HEK293 (cell line): ENCODE data around the gene S100A16.

Source experiments
- CTCF ChIA-PET: fragments of 350-600 bp; formaldehyde crosslinking; extraction: SDS; loops from one replicate; lab custom pipeline; 2021; ENCODE audit warnings: antibody characterized with exemption; lab: Yijun Ruan, JAX
- POLR2A ChIA-PET: fragments of 300-600 bp; formaldehyde crosslinking; extraction: SDS; loops from one replicate; lab custom pipeline; 2020; ENCODE audit warnings: antibody characterized with exemption, inconsistent platforms; lab: Yijun Ruan, JAX
- H3K27ac ChIP-seq: fragments of 200-500 bp; sonication (Bioruptor generic); 2 replicates; pipeline ENCODE4 v1.5.1; 2014; ENCODE audit warnings: low read depth, low read length, control low read depth, inconsistent platforms; ENCODE audit errors: extremely low read depth
- H3K36me3 ChIP-seq, 2 experiments: fragments of 200-500 bp in 1 of 2; sonication (Bioruptor generic) in 1 of 2; 1 replicate in 1 of 2; 2 replicates in 1 of 2; pipeline ENCODE4 v1.5.1; 2014 to 2017; ENCODE audit warnings: inconsistent platforms in 2 of 2, low read length in 2 of 2; ENCODE audit not compliant: control insufficient read depth in 2 of 2, insufficient read depth in 1 of 2
- H3K4me1 ChIP-seq: fragments of 200-500 bp; sonication (Bioruptor generic); 2 replicates; pipeline ENCODE4 v1.5.1; 2014; ENCODE audit warnings: mild to moderate bottlenecking, low read length, inconsistent platforms; ENCODE audit not compliant: control insufficient read depth, insufficient read depth
- H3K4me3 ChIP-seq: 2 replicates; pipeline ENCODE4 v1.5.1; 2011; ENCODE audit warnings: low read depth, mild to moderate bottlenecking, control low read depth, low read length, moderate library complexity
- H3K9me3 ChIP-seq: fragments of 200-500 bp; sonication (Bioruptor generic); 2 replicates; pipeline ENCODE4 v1.5.1; 2014; ENCODE audit warnings: low read depth, low read length, inconsistent platforms; ENCODE audit not compliant: control insufficient read depth, insufficient read depth
- BCL11A ChIP-seq: fragments of 450-650 bp; formaldehyde crosslinking; IDR thresholded peaks from 2 replicates; pipeline ENCODE4 v1.5.1; 2016; ENCODE audit warnings: low read depth, missing biosample characterization, missing genetic modification characterization
- EGR2 ChIP-seq: fragments of 450-650 bp; formaldehyde crosslinking; IDR thresholded peaks from 2 replicates; pipeline ENCODE4 v1.5.1; 2016; ENCODE audit warnings: low read depth, missing biosample characterization, missing genetic modification characterization
- GLI4 ChIP-seq: fragments of 450-650 bp; formaldehyde crosslinking; IDR thresholded peaks from 2 replicates; pipeline ENCODE4 v1.5.1; 2016; ENCODE audit warnings: missing biosample characterization, missing genetic modification characterization
- HOXC10 ChIP-seq: sonication (generic); formaldehyde crosslinking; IDR thresholded peaks from 2 replicates; pipeline ENCODE4 v1.8.1; 2023; ENCODE audit warnings: mild to moderate bottlenecking, missing genetic modification reagents
- SCRT1 ChIP-seq: fragments of 450-650 bp; formaldehyde crosslinking; IDR thresholded peaks from 2 replicates; pipeline ENCODE4 v1.5.1; 2016; ENCODE audit warnings: missing biosample characterization, missing genetic modification characterization, borderline replicate concordance
- SP3 ChIP-seq: fragments of 450-650 bp; formaldehyde crosslinking; IDR thresholded peaks from 2 replicates; pipeline ENCODE4 v1.5.1; 2016; ENCODE audit warnings: missing biosample characterization, missing genetic modification characterization
- YY1 ChIP-seq: fragments of 450-650 bp; formaldehyde crosslinking; IDR thresholded peaks from 2 replicates; pipeline ENCODE4 v1.5.1; 2018; ENCODE audit warnings: missing biosample characterization, missing genetic modification characterization
- ZBTB1 ChIP-seq: fragments of 450-650 bp; formaldehyde crosslinking; IDR thresholded peaks from 2 replicates; pipeline ENCODE4 v1.5.1; 2016; ENCODE audit warnings: missing biosample characterization, missing genetic modification characterization
- ZBTB17 ChIP-seq: fragments of 450-650 bp; formaldehyde crosslinking; IDR thresholded peaks from 2 replicates; pipeline ENCODE4 v1.5.1; 2016; ENCODE audit warnings: missing biosample characterization, missing genetic modification characterization
- ZBTB21 ChIP-seq: fragments of 450-650 bp; formaldehyde crosslinking; IDR thresholded peaks from 2 replicates; pipeline ENCODE4 v1.5.1; 2017; ENCODE audit warnings: missing biosample characterization, missing genetic modification characterization
- ZFHX2 ChIP-seq: fragments of 450-650 bp; formaldehyde crosslinking; conservative IDR thresholded peaks from 2 replicates; pipeline ENCODE4 v1.5.1; 2016; ENCODE audit warnings: missing biosample characterization, missing genetic modification characterization
- ZNF140 ChIP-seq: fragments of 450-650 bp; formaldehyde crosslinking; IDR thresholded peaks from 2 replicates; pipeline ENCODE4 v1.5.1; 2016; ENCODE audit warnings: missing biosample characterization, missing genetic modification characterization
- ZNF157 ChIP-seq: fragments of 450-650 bp; formaldehyde crosslinking; IDR thresholded peaks from 2 replicates; pipeline ENCODE4 v1.5.1; 2016; ENCODE audit warnings: missing biosample characterization, missing genetic modification characterization
- ZNF175 ChIP-seq: fragments of 450-650 bp; formaldehyde crosslinking; IDR thresholded peaks from 2 replicates; pipeline ENCODE4 v1.5.1; 2016; ENCODE audit warnings: missing biosample characterization, missing genetic modification characterization
- ZNF19 ChIP-seq: fragments of 450-650 bp; formaldehyde crosslinking; IDR thresholded peaks from 2 replicates; pipeline ENCODE4; 2016; ENCODE audit warnings: missing biosample characterization, missing genetic modification characterization, low read depth
- ZNF23 ChIP-seq: fragments of 450-650 bp; formaldehyde crosslinking; IDR thresholded peaks from 2 replicates; pipeline ENCODE4 v1.5.1; 2016; ENCODE audit warnings: missing biosample characterization, missing genetic modification characterization, borderline replicate concordance
- ZNF302 ChIP-seq: fragments of 450-650 bp; formaldehyde crosslinking; IDR thresholded peaks from 2 replicates; pipeline ENCODE4 v1.5.1; 2016; ENCODE audit warnings: missing biosample characterization, missing genetic modification characterization, low read depth
- ZNF311 ChIP-seq: fragments of 450-650 bp; formaldehyde crosslinking; IDR thresholded peaks from 2 replicates; pipeline ENCODE4 v1.5.1; 2017; ENCODE audit warnings: missing biosample characterization, missing genetic modification characterization, borderline replicate concordance
- ZNF341 ChIP-seq: fragments of 450-650 bp; formaldehyde crosslinking; IDR thresholded peaks from 2 replicates; pipeline ENCODE4; 2016; ENCODE audit warnings: low read depth, missing biosample characterization, missing genetic modification characterization
- ZNF404 ChIP-seq: fragments of 450-650 bp; formaldehyde crosslinking; IDR thresholded peaks from 2 replicates; pipeline ENCODE4 v1.5.1; 2017; ENCODE audit warnings: missing biosample characterization, missing genetic modification characterization
- ZNF426 ChIP-seq: fragments of 450-650 bp; formaldehyde crosslinking; IDR thresholded peaks from 2 replicates; pipeline ENCODE4 v1.5.1; 2017; ENCODE audit warnings: missing biosample characterization, missing genetic modification characterization, mild to moderate bottlenecking, inconsistent platforms, moderate library complexity
- ZNF433 ChIP-seq: fragments of 450-650 bp; formaldehyde crosslinking; IDR thresholded peaks from 2 replicates; pipeline ENCODE4 v1.5.1; 2016; ENCODE audit warnings: missing biosample characterization, missing genetic modification characterization, low read depth
- ZNF514 ChIP-seq: fragments of 450-650 bp; formaldehyde crosslinking; IDR thresholded peaks from 2 replicates; pipeline ENCODE4 v1.5.1; 2016; ENCODE audit warnings: missing biosample characterization, missing genetic modification characterization
- ZNF530 ChIP-seq: fragments of 450-650 bp; formaldehyde crosslinking; IDR thresholded peaks from 2 replicates; pipeline ENCODE4 v1.5.1; 2016; ENCODE audit warnings: low read depth, missing biosample characterization, missing genetic modification characterization
- ZNF585B ChIP-seq: fragments of 450-650 bp; formaldehyde crosslinking; IDR thresholded peaks from 2 replicates; pipeline ENCODE4 v1.5.1; 2016; ENCODE audit warnings: missing biosample characterization, missing genetic modification characterization
- ZNF629 ChIP-seq: fragments of 450-650 bp; formaldehyde crosslinking; IDR thresholded peaks from 2 replicates; pipeline ENCODE4 v1.5.1; 2017; ENCODE audit warnings: missing biosample characterization, missing genetic modification characterization
- ZNF670 ChIP-seq: fragments of 450-650 bp; formaldehyde crosslinking; IDR thresholded peaks from 2 replicates; pipeline ENCODE4 v1.5.1; 2016; ENCODE audit warnings: missing biosample characterization, missing genetic modification characterization, low read depth
- ZNF747 ChIP-seq: fragments of 450-650 bp; formaldehyde crosslinking; IDR thresholded peaks from 2 replicates; pipeline ENCODE4 v1.5.1; 2016; ENCODE audit warnings: missing biosample characterization, missing genetic modification characterization
- ZNF785 ChIP-seq: fragments of 450-650 bp; formaldehyde crosslinking; IDR thresholded peaks from 2 replicates; pipeline ENCODE4 v1.5.1; 2016; ENCODE audit warnings: missing biosample characterization, missing genetic modification characterization
- ZNF792 ChIP-seq: fragments of 450-650 bp; formaldehyde crosslinking; IDR thresholded peaks from 2 replicates; pipeline ENCODE4 v1.5.1; 2016; ENCODE audit warnings: missing biosample characterization, missing genetic modification characterization
- ZNF843 ChIP-seq: fragments of 450-650 bp; formaldehyde crosslinking; IDR thresholded peaks from 2 replicates; pipeline ENCODE4 v1.5.1; 2016; ENCODE audit warnings: missing biosample characterization, missing genetic modification characterization
- ZSCAN23 ChIP-seq: fragments of 450-650 bp; formaldehyde crosslinking; IDR thresholded peaks from 2 replicates; pipeline ENCODE4 v1.5.1; 2016; ENCODE audit warnings: missing biosample characterization, missing genetic modification characterization
- TF ChIP-seq, protein P1 (sequence below): fragments of 450-650 bp; formaldehyde crosslinking; IDR thresholded peaks from 2 replicates; pipeline ENCODE4 v1.5.1; 2016; ENCODE audit warnings: missing biosample characterization, missing genetic modification characterization

The S100A16 gene

DNA sequence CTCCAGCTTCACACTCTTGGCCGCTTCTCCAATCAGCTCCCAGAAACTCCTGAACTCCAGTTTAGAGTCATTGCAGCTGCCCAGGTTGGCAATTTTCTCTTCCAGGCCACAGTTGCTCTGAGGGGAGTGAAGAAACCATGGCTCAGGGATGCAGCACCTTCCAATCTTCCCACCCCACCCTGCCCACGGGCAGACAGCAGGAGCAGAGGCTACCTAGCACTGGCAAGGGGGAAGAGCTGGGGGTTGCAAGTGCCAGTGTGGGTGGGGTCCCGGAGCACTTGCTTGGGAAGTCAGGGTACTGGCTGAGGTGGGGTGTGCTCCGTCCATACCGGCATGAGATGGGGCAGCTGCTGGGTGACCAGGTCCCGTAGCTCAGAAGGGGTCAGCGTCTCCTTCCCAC, 2.0 kb upstream of the S100A16 start:
- Histone ChIP-seq H3K4me1 (no peaks in the 10 kb centered on the region), H3K9me3 (no peaks in the 10 kb centered on the region), H3K4me3 (no peak overlapping the region)
- CTCF ChIA-PET = interaction anchor here (0.6 to 4.8 kb wide), 5 partner anchors 9 to 838 kb away, joined by 3 to 28 read pairs (median 4); partner anchors contain the start of genes S100A1 and S100A13
- POLR2A ChIA-PET = interaction anchor here (0.6 to 3.3 kb wide), 5 partner anchors 11 to 376 kb away, joined by 3 to 21 read pairs (median 4); partner anchors contain the start of genes CHTOP, ILF2, RPS27 and S100A13
- TF ChIP-seq, protein P1, sequence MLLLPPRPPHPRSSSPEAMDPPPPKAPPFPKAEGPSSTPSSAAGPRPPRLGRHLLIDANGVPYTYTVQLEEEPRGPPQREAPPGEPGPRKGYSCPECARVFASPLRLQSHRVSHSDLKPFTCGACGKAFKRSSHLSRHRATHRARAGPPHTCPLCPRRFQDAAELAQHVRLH (tag by site-specific recombination) = no peak
- TF ChIP-seq EGR2 (tag by site-specific recombination) (peak; percentile 55; the same call in 1 of the 2 replicates), ZFHX2 (tag by site-specific recombination) (peak; percentile 33; the same call in 1 of the 2 replicates)
- TF ChIP-seq, all 188 proteins: peak for 2
- Histone ChIP-seq H3K27ac (no peak overlapping the region), H3K36me3 (peaks cover 0 to 16% of the 10 kb centered on the region in 2 experiments; a peak in 2 of 3 replicates)

- Histone ChIP-seq H3K4me3 (no peak overlapping the region), H3K4me1 (no peaks in the 10 kb centered on the region), H3K27ac (no peak overlapping the region), H3K36me3 (peaks cover 0 to 12% of the 10 kb centered on the region in 2 experiments; a peak in 1 of 3 replicates), H3K9me3 (no peaks in the 10 kb centered on the region)
- ChIA-PET CTCF (interaction anchor here (0.6 to 4.8 kb wide), 8 partner anchors 9 to 837 kb away, joined by 3 to 28 read pairs (median 4); partner anchors contain the start of genes S100A1 and S100A13), POLR2A (interaction anchor here (0.6 to 3.3 kb wide), 5 partner anchors 10 to 376 kb away, joined by 3 to 21 read pairs (median 4); partner anchors contain the start of genes CHTOP, ILF2, RPS27 and S100A13)
- TF ChIP-seq SCRT1 (tag by site-specific recombination) (no peak), ZNF670 (tag by site-specific recombination) (no peak), ZNF404 (no peak), ZNF19 (tag by site-specific recombination) (no peak), ZNF629 (no peak), ZNF585B (tag by site-specific recombination) (no peak), ZNF140 (tag by site-specific recombination) (no peak), SP3 (tag by site-specific recombination) (no peak), ZNF433 (tag by site-specific recombination) (no peak), ZNF514 (tag by site-specific recombination) (no peak), YY1 (tag by site-specific recombination) (no peak), BCL11A (no peak), ZNF302 (tag by site-specific recombination) (no peak), ZBTB17 (tag by site-specific recombination) (no peak), ZNF157 (tag by site-specific recombination) (no peak), ZNF747 (tag by site-specific recombination) (no peak), ZNF792 (tag by site-specific recombination) (no peak), ZNF530 (tag by site-specific recombination) (no peak)
Observed at GRCh38 chr1:153614189-153614900, 1.4 kb upstream of the S100A16 start.

- POLR2A ChIA-PET = interaction anchor here (1.9 to 3.3 kb wide), 2 partner anchors 14 to 20 kb away, joined by 10 to 24 read pairs; partner anchors contain the start of genes CHTOP, S100A1 and S100A13
- Histone ChIP-seq H3K27ac (no peak overlapping the region), H3K4me1 (no peaks in the 10 kb centered on the region), H3K9me3 (no peaks in the 10 kb centered on the region), H3K36me3 (peaks cover 0 to 3% of the 10 kb centered on the region in 2 experiments; a peak in 1 of 3 replicates), H3K4me3 (no peak overlapping the region)
- CTCF ChIA-PET = interaction anchor here (1.0 to 4.8 kb wide), 2 partner anchors 14 to 41 kb away, joined by 3 to 28 read pairs; partner anchors contain the start of genes S100A1 and S100A13
- TF ChIP-seq ZNF341 (tag by site-specific recombination) (no peak), ZNF175 (tag by site-specific recombination) (no peak), ZNF311 (tag by site-specific recombination) (no peak), ZBTB1 (tag by site-specific recombination) (no peak), ZNF843 (tag by site-specific recombination) (no peak), ZNF23 (no peak), ZNF302 (tag by site-specific recombination) (no peak), ZNF426 (tag by site-specific recombination) (no peak), ZBTB21 (tag by site-specific recombination) (no peak), ZNF670 (tag by site-specific recombination) (no peak), GLI4 (tag by site-specific recombination) (no peak), ZSCAN23 (tag by site-specific recombination) (no peak), ZNF785 (tag by site-specific recombination) (no peak), HOXC10 (CRISPR knock-in tag) (no peak)
Observed at GRCh38 chr1:153613406-153613805, 469 bp upstream of the S100A16 start.
